OCI-LY7 (cell line): Measurements from ENCODE around the gene NSMCE4A.

Experiments used
- CTCF ChIP-seq: fragments of 200-600 bp; sonication (generic); conservative IDR thresholded peaks from 2 replicates; pipeline ENCODE4 v1.5.1; 2014; ENCODE audit warnings: mild to moderate bottlenecking, antibody characterized with exemption, low read length, moderate library complexity, mixed read lengths
- EZH2phosphoT487 ChIP-seq: fragments of 200-600 bp; sonication (generic); IDR thresholded peaks from 2 replicates; pipeline ENCODE4 v1.6.1; 2018; ENCODE audit warnings: low read depth, borderline replicate concordance, mild to moderate bottlenecking, mixed run types, antibody characterized with exemption, low read length, moderate library complexity, mixed read lengths

- no peak for TF ChIP-seq CTCF
- no peak for TF ChIP-seq EZH2phosphoT487
Measured at GRCh38 chr10:122018491-122018890, 43.5 kb upstream of the NSMCE4A start.
